ENCODE results near the gene ABCA12. TPM values are rescaled to one million over a fixed set of nuclear protein-coding genes. Genes with fewer than 3 reads are reported as not detected.

The ABCA12 gene
- total RNA-seq, 1 donor from 2014 or later: 0.12 TPM

GRCh38 chr2:214987261-214987660 is 151.2 kb downstream of the ABCA12 start:
- no peaks in the 10 kb centered on the region for H3K4me1 Mint-ChIP-seq
- no peak for DNase-seq (ENCODE audit: low read depth, low spot score)
- H3K27me3 Mint-ChIP-seq (ENCODE audit: low read depth): no peaks in the 10 kb centered on the region
- H3K4me3 Mint-ChIP-seq: no peak overlapping the region
- H3K9me3 Mint-ChIP-seq: no peaks in the 10 kb centered on the region
- TF ChIP-seq CTCF (conservative IDR thresholded peaks at IDR 0.05): no peak
- no peak overlapping the region for H3K27ac Mint-ChIP-seq (ENCODE audit: unreplicated experiment)
- no peaks in the 10 kb centered on the region for H3K36me3 Mint-ChIP-seq (ENCODE audit: low read depth)

GRCh38 chr2:214985619-214986018 is 152.8 kb downstream of the ABCA12 start:
- TF ChIP-seq CTCF (conservative IDR thresholded peaks at IDR 0.05): no peak
- no peak for DNase-seq (ENCODE audit: low read depth, low spot score)
- no peaks in the 10 kb centered on the region for H3K36me3 Mint-ChIP-seq (ENCODE audit: low read depth)

GRCh38 chr2:214966420-214966819 is 172.0 kb downstream of the ABCA12 start:
- Mint-ChIP-seq H3K9me3 (peaks cover 20% of the 10 kb centered on the region), H3K27ac (ENCODE audit: unreplicated experiment) (no peak overlapping the region), H3K27me3 (ENCODE audit: low read depth) (no peaks in the 10 kb centered on the region), H3K36me3 (ENCODE audit: low read depth) (peaks cover 10% of the 10 kb centered on the region), H3K4me3 (no peak overlapping the region), H3K4me1 (no peaks in the 10 kb centered on the region)
- DNase-seq (ENCODE audit: low read depth, low spot score): no peak
- TF ChIP-seq CTCF (conservative IDR thresholded peaks at IDR 0.05): no peak

More at GRCh38 chr2:214985619-214986018, 152.8 kb downstream of the ABCA12 start:
- no peaks in the 10 kb centered on the region for H3K9me3 Mint-ChIP-seq
- no peaks in the 10 kb centered on the region for H3K4me1 Mint-ChIP-seq
- no peaks in the 10 kb centered on the region for H3K27me3 Mint-ChIP-seq (ENCODE audit: low read depth)
- no peak overlapping the region for H3K27ac Mint-ChIP-seq (ENCODE audit: unreplicated experiment)
- no peak overlapping the region for H3K4me3 Mint-ChIP-seq

- Mint-ChIP-seq H3K36me3 (ENCODE audit: low read depth) (peaks cover 10% of the 10 kb centered on the region), H3K27ac (ENCODE audit: unreplicated experiment) (no peak overlapping the region), H3K9me3 (peaks cover 22% of the 10 kb centered on the region), H3K4me3 (no peak overlapping the region), H3K27me3 (ENCODE audit: low read depth) (no peaks in the 10 kb centered on the region), H3K4me1 (no peaks in the 10 kb centered on the region)
- peak; percentile 53 for TF ChIP-seq CTCF (conservative IDR thresholded peaks at IDR 0.05)
- DNase-seq (ENCODE audit: low read depth, low spot score): no peak
Observed at GRCh38 chr2:214960677-214961076, 177.7 kb downstream of the ABCA12 start.

- TF ChIP-seq CTCF (conservative IDR thresholded peaks at IDR 0.05): no peak
- no peaks in the 10 kb centered on the region for H3K9me3 Mint-ChIP-seq
- H3K4me1 Mint-ChIP-seq: no peaks in the 10 kb centered on the region
- H3K27me3 Mint-ChIP-seq (ENCODE audit: low read depth): no peaks in the 10 kb centered on the region
- H3K36me3 Mint-ChIP-seq (ENCODE audit: low read depth): no peaks in the 10 kb centered on the region
- no peak for DNase-seq (ENCODE audit: low read depth, low spot score)
- no peak overlapping the region for H3K4me3 Mint-ChIP-seq
- no peak overlapping the region for H3K27ac Mint-ChIP-seq (ENCODE audit: unreplicated experiment)
Observed at GRCh38 chr2:214946949-214947348, 191.5 kb downstream of the ABCA12 start.

GRCh38 chr2:214934006-214934405 is 204.4 kb downstream of the ABCA12 start:
- Mint-ChIP-seq H3K4me3 (no peak overlapping the region), H3K9me3 (peaks cover 9% of the 10 kb centered on the region), H3K27ac (ENCODE audit: unreplicated experiment) (no peak overlapping the region), H3K36me3 (ENCODE audit: low read depth) (no peaks in the 10 kb centered on the region), H3K4me1 (no peaks in the 10 kb centered on the region), H3K27me3 (ENCODE audit: low read depth) (no peaks in the 10 kb centered on the region)
- TF ChIP-seq CTCF (conservative IDR thresholded peaks at IDR 0.05): no peak
- no peak for DNase-seq (ENCODE audit: low read depth, low spot score)
